IMR-90 (cell line): ENCODE measurements around the gene MAFB.

Source experiments
- CHD1 ChIP-seq: IDR thresholded peaks from 2 replicates; pipeline ENCODE4 v1.6.1; 2012; ENCODE audit warnings: low read depth, low read length, improper control_type of control experiment
- CTCF ChIP-seq: conservative IDR thresholded peaks from 2 replicates; pipeline ENCODE4 v1.5.1; 2012; ENCODE audit warnings: mild to moderate bottlenecking, low read depth, low read length, improper control_type of control experiment
- ELK1 ChIP-seq: fragments of 150-350 bp; IDR thresholded peaks from 2 replicates; pipeline ENCODE4 v1.6.1; 2016; ENCODE audit warnings: low read depth, mild to moderate bottlenecking, low read length, moderate library complexity, borderline replicate concordance
- MAFK ChIP-seq: IDR thresholded peaks from 2 replicates; pipeline ENCODE4 v1.6.1; 2012; ENCODE audit warnings: low read depth, low read length, improper control_type of control experiment
- MXI1 ChIP-seq: IDR thresholded peaks from 2 replicates; pipeline ENCODE4 v1.6.1; 2012; ENCODE audit warnings: low read depth, mild to moderate bottlenecking, low read length, moderate library complexity, borderline replicate concordance
- POLR2A ChIP-seq: IDR thresholded peaks from 2 replicates; pipeline ENCODE4 v1.6.1; 2012; ENCODE audit warnings: mild to moderate bottlenecking, low read depth, low read length
- RCOR1 ChIP-seq: IDR thresholded peaks from 2 replicates; pipeline ENCODE4 v1.6.1; 2012; ENCODE audit warnings: mild to moderate bottlenecking, low read length, improper control_type of control experiment; ENCODE audit not compliant: insufficient replicate concordance
- RFX5 ChIP-seq: IDR thresholded peaks from 2 replicates; pipeline ENCODE4 v1.8.0; 2012; ENCODE audit warnings: low read depth, mild to moderate bottlenecking, low read length, moderate library complexity
- SMC3 ChIP-seq: fragments of 150-350 bp; IDR thresholded peaks from 2 replicates; pipeline ENCODE4 v1.6.1; 2016; ENCODE audit warnings: low read depth, mild to moderate bottlenecking, antibody characterized with exemption, low read length, moderate library complexity
- USF2 ChIP-seq: fragments of 150-350 bp; IDR thresholded peaks from 2 replicates; pipeline ENCODE4 v1.6.1; 2017; ENCODE audit warnings: mild to moderate bottlenecking, antibody characterized with exemption, low read length, low read depth

- TF ChIP-seq CTCF, result no peak
- no peak for TF ChIP-seq MAFK
- TF ChIP-seq SMC3, result no peak
- no peak for TF ChIP-seq POLR2A
- TF ChIP-seq ELK1, result no peak
- TF ChIP-seq USF2, result no peak
- no peak for TF ChIP-seq CHD1
- TF ChIP-seq RFX5, result no peak
- TF ChIP-seq RCOR1, result no peak
- no peak for TF ChIP-seq MXI1
These were observed 5.2 kb downstream of the MAFB start for GRCh38 chr20:40683894-40684268.
